ENCODE results near the gene GALNTL6. TPM values are rescaled to one million over a fixed set of nuclear protein-coding genes. Genes with fewer than 3 reads are reported as not detected.
"Not testable (repeated sequence)": the region's sequence is repeated elsewhere in the genome, so short reads cannot be mapped to it uniquely, and the experiment has no call there.

GALNTL6 gene
- total and polyA plus RNA-seq, 2 donors from 2014 or later = 0.60 TPM; not detected in 1

DNA sequence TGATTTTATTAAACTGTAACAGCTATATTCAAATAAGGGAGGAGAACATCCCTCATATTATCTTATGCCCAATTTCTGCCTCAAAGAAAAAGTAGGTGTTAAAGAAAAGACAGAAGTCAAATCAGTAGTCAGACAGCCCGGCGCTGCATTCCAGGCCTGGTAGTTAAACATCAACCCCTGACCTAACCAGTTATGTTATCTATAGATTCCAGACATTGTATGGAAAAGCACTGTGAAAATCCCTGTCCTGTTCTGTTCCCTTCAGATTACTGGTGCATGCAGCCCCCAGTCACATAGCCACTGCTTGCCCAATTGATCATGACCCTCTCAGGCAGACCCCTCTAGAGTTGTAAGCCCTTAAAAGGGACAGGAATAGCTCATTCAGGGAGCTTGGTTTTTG lies 1085.5 kb downstream of the GALNTL6 start:
- no peaks in the 10 kb centered on the region for H3K4me1 ChIP-seq (ENCODE audit: control insufficient read depth in 2 of 3, insufficient read depth in 2 of 3, low read depth in 1 of 3, low read length in 3 of 3)
- no peak overlapping the region for H3K9ac ChIP-seq (ENCODE audit: low read length in 3 of 3)
- TF ChIP-seq, protein P1, sequence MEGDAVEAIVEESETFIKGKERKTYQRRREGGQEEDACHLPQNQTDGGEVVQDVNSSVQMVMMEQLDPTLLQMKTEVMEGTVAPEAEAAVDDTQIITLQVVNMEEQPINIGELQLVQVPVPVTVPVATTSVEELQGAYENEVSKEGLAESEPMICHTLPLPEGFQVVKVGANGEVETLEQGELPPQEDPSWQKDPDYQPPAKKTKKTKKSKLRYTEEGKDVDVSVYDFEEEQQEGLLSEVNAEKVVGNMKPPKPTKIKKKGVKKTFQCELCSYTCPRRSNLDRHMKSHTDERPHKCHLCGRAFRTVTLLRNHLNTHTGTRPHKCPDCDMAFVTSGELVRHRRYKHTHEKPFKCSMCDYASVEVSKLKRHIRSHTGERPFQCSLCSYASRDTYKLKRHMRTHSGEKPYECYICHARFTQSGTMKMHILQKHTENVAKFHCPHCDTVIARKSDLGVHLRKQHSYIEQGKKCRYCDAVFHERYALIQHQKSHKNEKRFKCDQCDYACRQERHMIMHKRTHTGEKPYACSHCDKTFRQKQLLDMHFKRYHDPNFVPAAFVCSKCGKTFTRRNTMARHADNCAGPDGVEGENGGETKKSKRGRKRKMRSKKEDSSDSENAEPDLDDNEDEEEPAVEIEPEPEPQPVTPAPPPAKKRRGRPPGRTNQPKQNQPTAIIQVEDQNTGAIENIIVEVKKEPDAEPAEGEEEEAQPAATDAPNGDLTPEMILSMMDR (IDR thresholded peaks at IDR 0.05; ENCODE audit: borderline replicate concordance, extremely low read depth, insufficient read depth) = no peak
- DNase-seq (no peak), FAIRE-seq (no peak)
- H3K9me3 ChIP-seq (ENCODE audit: control insufficient read depth in 2 of 3, insufficient read depth in 1 of 3, low read length in 3 of 3) = peaks cover 0 to 6% (median 0%) of the 10 kb centered on the region in 3 donors
- intact Hi-C loops (cut with DNase I) = no loop called here
- H3K27ac ChIP-seq (ENCODE audit: low read depth in 2 of 2, low read length in 2 of 2) = no peak overlapping the region
- no peaks in the 10 kb centered on the region for H3K27me3 ChIP-seq (ENCODE audit: control insufficient read depth, insufficient read depth, low read length)
- no peak overlapping the region for H3K4me3 ChIP-seq (ENCODE audit: low read length in 3 of 3)
- H3K36me3 ChIP-seq (ENCODE audit: control insufficient read depth in 2 of 3, insufficient read depth in 3 of 3, low read length in 3 of 3) = no peaks in the 10 kb centered on the region

DNA sequence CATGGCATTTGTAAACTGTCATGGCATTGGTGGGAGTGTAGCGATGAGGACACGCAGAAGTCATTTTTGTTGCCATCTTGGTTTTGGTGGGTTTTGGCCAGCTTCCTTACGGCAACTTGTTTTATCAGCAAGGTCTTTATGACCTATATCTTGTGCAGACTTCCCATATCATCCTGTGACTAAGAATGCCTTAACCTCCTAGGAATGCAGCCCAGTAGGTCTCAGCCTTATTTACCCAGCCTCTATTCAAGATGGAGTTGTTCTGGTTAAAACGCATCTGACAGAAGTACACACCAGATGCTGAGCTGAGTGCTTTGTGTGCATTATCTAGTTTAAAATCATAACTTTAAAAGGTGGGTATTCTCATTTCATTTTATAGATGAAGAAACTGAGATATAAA lies 1086.7 kb downstream of the GALNTL6 start:
- Histone ChIP-seq H3K4me1 (ENCODE audit: control insufficient read depth in 2 of 3, insufficient read depth in 2 of 3, low read depth in 1 of 3, low read length in 3 of 3) (no peaks in the 10 kb centered on the region), H3K4me3 (ENCODE audit: low read length in 3 of 3) (no peak overlapping the region), H3K27me3 (ENCODE audit: control insufficient read depth, insufficient read depth, low read length) (no peaks in the 10 kb centered on the region), H3K9ac (ENCODE audit: low read length in 3 of 3) (no peak overlapping the region), H3K9me3 (ENCODE audit: control insufficient read depth in 2 of 3, insufficient read depth in 1 of 3, low read length in 3 of 3) (peaks cover 0 to 6% (median 0%) of the 10 kb centered on the region in 3 donors), H3K27ac (ENCODE audit: low read depth in 2 of 2, low read length in 2 of 2) (no peak overlapping the region), H3K36me3 (ENCODE audit: control insufficient read depth in 2 of 3, insufficient read depth in 3 of 3, low read length in 3 of 3) (no peaks in the 10 kb centered on the region)
- TF ChIP-seq, protein P1 (IDR thresholded peaks at IDR 0.05; ENCODE audit: borderline replicate concordance, extremely low read depth, insufficient read depth) = no peak
- no peak for FAIRE-seq
- DNase-seq = no peak
- intact Hi-C loops (cut with DNase I) = no loop called here

DNA sequence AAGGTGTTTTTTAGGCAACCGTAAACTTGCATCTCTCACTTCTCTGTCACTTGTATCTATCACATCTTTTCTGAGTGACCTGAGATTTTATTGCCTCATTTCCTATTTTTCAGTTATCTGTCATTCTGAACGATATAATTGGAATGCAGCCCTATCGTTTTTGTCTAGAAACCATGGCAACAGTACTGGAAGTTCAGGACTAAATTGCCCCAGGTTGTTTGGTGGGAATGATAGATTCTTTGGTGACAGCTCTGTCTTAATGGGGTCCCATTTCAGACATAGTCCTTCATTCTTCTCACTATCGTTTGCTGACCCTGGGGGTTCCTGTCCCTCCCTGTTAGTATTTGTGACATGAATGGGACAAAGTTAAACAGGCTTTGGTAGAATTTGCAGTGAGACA lies 1087.7 kb downstream of the GALNTL6 start:
- intact Hi-C loops (cut with DNase I) = no loop called here
- Histone ChIP-seq H3K36me3 (ENCODE audit: control insufficient read depth in 2 of 3, insufficient read depth in 3 of 3, low read length in 3 of 3) (no peaks in the 10 kb centered on the region), H3K27me3 (ENCODE audit: control insufficient read depth, insufficient read depth, low read length) (no peaks in the 10 kb centered on the region), H3K4me3 (ENCODE audit: low read length in 3 of 3) (no peak overlapping the region), H3K9ac (ENCODE audit: low read length in 3 of 3) (no peak overlapping the region), H3K4me1 (ENCODE audit: control insufficient read depth in 2 of 3, insufficient read depth in 2 of 3, low read depth in 1 of 3, low read length in 3 of 3) (no peaks in the 10 kb centered on the region), H3K9me3 (ENCODE audit: control insufficient read depth in 2 of 3, insufficient read depth in 1 of 3, low read length in 3 of 3) (peaks cover 0 to 6% (median 0%) of the 10 kb centered on the region in 3 donors), H3K27ac (ENCODE audit: low read depth in 2 of 2, low read length in 2 of 2) (no peak overlapping the region)
- TF ChIP-seq, protein P1 (IDR thresholded peaks at IDR 0.05; ENCODE audit: borderline replicate concordance, extremely low read depth, insufficient read depth) = no peak
- FAIRE-seq (no peak), DNase-seq (no peak)

DNA sequence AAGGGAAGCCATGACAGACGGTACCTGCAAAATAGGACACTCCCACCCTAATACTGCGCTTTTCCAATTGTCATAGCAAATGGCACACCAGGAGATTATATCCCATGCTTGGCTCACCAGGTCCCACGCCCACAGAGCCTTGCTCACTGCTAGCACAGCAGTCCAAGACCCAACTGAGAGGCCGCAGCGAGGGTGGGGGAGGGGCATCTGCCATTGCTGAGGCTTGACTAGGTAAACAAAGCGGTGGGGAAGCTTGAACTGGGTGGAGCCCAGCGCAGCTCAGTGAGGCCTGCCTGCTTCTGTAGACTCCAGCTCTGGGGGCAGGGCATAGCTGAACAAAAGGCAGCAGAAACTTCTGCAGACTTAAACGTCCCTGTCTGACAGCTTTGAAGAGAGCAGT lies 1099.3 kb downstream of the GALNTL6 start:
- H3K4me1 ChIP-seq (ENCODE audit: control insufficient read depth in 2 of 3, insufficient read depth in 2 of 3, low read depth in 1 of 3, low read length in 3 of 3); intact Hi-C loops (cut with DNase I); FAIRE-seq; H3K27ac ChIP-seq (ENCODE audit: low read depth in 2 of 2, low read length in 2 of 2); H3K9me3 ChIP-seq (ENCODE audit: control insufficient read depth in 2 of 3, insufficient read depth in 1 of 3, low read length in 3 of 3); H3K27me3 ChIP-seq (ENCODE audit: control insufficient read depth, insufficient read depth, low read length); H3K36me3 ChIP-seq (ENCODE audit: control insufficient read depth in 2 of 3, insufficient read depth in 3 of 3, low read length in 3 of 3); DNase-seq; H3K9ac ChIP-seq (ENCODE audit: low read length in 3 of 3); H3K4me3 ChIP-seq (ENCODE audit: low read length in 3 of 3): not testable (repeated sequence)

DNA sequence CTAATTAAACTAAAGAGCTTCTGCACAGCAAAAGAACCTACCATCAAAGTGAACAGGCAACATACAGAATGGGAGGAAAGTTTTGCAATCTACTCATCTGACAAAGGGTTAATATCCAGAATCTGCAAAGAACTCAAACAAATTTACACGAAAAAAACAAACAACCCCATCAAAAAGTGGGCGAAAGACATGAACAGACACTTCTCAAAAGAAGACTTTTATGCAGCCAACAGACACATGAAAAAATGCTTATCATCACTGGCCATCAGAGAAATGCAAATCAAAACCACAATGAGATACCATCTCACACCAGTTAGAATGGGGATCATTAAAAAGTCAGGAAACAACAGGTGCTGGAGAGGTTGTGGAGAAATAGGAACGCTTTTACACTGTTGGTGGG lies 1104.2 kb downstream of the GALNTL6 start:
- not testable (repeated sequence) for H3K36me3 ChIP-seq (ENCODE audit: control insufficient read depth in 2 of 3, insufficient read depth in 3 of 3, low read length in 3 of 3); FAIRE-seq; DNase-seq

More for the DNA sequence above, 1104.2 kb downstream of the GALNTL6 start:
- H3K27ac ChIP-seq (ENCODE audit: low read depth in 2 of 2, low read length in 2 of 2); H3K27me3 ChIP-seq (ENCODE audit: control insufficient read depth, insufficient read depth, low read length); H3K4me3 ChIP-seq (ENCODE audit: low read length in 3 of 3); H3K9me3 ChIP-seq (ENCODE audit: control insufficient read depth in 2 of 3, insufficient read depth in 1 of 3, low read length in 3 of 3); intact Hi-C loops (cut with DNase I); H3K9ac ChIP-seq (ENCODE audit: low read length in 3 of 3); H3K4me1 ChIP-seq (ENCODE audit: control insufficient read depth in 2 of 3, insufficient read depth in 2 of 3, low read depth in 1 of 3, low read length in 3 of 3): not testable (repeated sequence)

Data from kidney (tissue), 14 donors.